ENCODE data around the gene PRR23E.

- TF ChIP-seq CTCF (IDR thresholded peaks at IDR 0.05): no peak
- TF ChIP-seq POLR2A (IDR thresholded peaks at IDR 0.05): no peak
Observed at GRCh38 chr3:127156338-127157050, 36.4 kb upstream of the PRR23E start.
